ENCODE measurements around the gene LOC101059915.

LOC101059915 gene

DNA sequence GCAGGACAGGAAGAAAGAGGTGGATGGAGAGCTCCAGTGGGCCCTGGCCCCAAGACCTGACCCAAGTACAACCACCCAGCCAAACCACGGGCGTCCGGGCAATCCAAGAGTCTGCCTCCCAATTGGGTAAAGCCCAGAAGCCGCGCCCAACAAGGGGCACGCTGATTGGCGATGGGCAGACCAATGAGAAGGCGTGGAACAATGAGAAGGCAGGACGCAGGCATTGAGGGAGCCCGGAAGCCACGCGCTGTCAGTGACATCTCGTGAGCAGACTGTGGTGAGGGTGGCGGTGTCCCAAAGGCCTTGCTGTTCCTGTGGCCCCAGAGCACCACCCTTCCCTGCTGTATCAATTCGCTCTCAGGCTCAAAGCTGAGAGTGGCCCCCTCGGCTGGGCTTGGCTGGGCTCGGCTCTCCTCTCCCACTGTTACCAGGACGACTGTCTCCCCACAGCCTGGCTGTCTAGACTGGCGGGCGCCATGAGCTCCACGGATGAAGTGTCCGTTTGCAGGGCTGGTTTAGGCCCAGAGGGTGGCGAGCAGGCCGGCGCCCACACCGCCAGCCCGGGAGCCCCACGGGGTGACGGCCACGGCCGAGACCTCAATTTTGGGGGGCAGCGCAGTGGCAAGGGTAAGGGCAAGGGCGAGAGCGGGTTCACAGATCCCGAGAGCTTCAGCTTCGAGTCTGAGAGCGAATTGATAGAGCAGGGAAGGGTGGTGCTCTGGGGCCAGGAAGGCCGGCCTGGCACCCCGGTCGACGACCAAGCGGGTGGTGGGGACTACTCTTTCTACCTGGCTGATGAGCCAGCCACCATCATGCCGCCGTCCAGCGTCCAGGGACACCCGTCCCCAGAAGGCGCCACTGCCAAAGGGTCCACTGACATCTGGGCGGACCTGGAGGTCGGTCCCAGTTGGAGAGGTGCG, at the start of gene LOC101059915:
TSS of gene LOC101059915 (plus strand) at position 219 of the 920 bp plus-strand sequence.
- no peak for DNase-seq

DNA sequence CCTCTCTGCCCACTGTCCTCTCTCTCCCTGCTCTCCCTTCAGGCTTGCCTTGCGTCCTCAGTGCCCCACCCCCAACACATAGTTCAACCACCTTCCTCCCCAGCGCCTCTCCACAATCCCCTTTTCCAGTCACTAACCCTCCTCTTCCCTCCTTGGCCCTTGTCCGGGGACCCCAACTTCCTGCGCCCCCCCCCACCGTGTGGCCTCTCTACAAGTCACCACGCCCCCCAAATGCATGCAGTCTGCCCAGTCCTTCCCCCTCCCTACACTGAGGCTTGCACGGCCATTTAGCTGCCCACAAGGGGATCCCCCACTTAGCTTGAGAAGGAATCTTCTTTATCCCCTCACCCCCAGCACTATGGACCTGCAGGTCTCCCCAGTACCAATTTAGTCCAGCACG, 49.6 kb upstream of the LOC101059915 start:
- DNase-seq = no peak

- no peak for DNase-seq
These were observed 49.0 kb upstream of the LOC101059915 start, which contains the start of gene CXCR3 for GRCh38 chrX:71618303-71618721. CXCR3 (minus strand) TSS chrX:71618511; CDS start chrX:71618449, 62 bp downstream.

GRCh38 chrX:71618787-71619186, 48.6 kb upstream of the LOC101059915 start:
- no peak for DNase-seq

- no peak for DNase-seq
These were observed 48.2 kb upstream of the LOC101059915 start for GRCh38 chrX:71619193-71619592.

DNA sequence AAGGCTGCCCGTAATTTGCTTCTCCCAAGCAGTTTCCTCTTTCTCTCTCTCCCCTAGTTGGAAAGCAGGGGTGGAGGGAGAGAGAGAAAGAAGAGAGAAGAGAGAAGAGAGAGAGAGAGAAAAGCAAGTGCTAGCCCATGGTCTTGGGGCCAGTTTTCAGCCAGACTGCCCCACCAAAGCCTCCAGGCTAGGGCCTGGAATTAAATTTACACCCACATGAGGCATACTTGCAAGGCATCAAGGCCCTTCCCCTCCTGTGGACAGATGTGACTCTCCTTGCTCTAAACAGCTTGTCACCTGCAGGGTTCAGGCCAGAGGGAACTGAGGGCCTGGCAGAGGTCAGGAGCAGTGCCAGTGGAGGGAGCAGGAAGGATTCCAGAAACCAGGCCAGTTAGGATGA, 47.4 kb upstream of the LOC101059915 start:
- DNase-seq = no peak

DNA sequence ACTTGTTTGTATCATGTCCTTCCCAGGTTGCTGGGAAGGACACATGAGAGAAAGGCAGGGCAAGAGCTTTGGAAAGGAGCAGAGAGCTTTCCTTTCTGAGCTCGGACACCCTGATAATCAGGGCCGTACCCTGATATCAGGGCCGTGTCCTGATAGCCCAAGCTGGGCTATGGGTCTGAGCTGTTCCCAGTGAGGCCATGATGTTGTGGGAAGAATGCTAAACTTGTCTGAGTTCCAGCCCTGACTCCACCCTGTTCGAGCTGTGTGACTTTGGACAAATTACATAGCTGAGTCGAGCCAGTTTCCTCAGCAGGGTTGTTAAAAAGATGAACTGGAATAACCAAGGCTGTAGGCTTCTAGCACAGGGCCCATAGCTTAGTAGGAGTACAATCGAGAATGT, 45.7 kb upstream of the LOC101059915 start:
- DNase-seq = no peak

DNA sequence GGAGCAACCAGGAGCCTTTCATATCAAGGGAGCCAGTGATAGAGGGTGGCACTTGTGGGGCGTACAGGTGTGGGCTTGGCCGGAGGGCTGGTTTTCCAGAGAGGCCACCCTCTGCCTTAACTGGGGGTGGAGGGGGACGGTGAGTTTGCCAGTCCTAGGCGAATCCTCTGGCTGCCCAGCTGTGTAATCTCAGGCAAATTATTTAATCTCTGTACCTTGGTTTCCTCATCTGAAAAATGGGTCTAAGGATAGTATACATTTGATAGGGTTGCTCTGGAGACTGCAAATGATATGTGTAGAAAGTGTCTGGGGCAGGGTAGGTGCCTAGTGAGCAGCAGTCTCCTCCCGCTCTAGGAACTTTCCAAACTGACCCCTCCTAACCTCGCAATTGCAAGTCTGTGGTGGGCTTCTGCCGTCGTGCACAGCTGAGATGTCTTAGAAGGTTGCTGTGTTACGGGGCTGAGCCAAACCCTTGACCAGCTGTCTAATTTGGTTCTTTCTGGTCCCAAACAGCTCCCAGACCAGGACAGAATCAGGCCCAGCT, 45.2 kb upstream of the LOC101059915 start:
- DNase-seq = no peak

- DNase-seq = peak; percentile 64
These were observed 44.5 kb upstream of the LOC101059915 start for GRCh38 chrX:71622576-71623450.

- DNase-seq = no peak
These were observed 43.6 kb upstream of the LOC101059915 start for GRCh38 chrX:71623714-71624113.

GRCh38 chrX:71625471-71625870, 41.9 kb upstream of the LOC101059915 start:
- no peak for DNase-seq

DNA sequence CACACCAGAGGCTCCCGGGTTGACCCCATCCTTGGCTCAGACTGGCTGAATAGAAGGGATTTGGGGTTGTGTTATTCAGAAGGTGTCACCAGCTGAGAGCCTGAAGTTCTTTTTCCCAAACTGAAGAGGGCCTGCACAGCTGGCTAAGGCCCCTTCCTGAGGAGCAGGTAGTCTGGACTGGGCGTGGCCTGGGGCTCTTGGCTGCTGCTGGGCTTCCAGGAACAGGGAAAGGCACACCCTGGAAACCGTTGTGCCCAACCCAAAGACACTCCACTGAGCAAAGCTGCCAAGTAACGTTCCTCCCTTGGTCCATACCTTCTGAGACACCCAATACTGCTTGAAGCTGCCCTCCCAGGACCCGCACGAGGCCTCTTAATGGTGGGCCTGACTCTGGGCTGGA, 40.8 kb upstream of the LOC101059915 start:
- DNase-seq = no peak

DNA sequence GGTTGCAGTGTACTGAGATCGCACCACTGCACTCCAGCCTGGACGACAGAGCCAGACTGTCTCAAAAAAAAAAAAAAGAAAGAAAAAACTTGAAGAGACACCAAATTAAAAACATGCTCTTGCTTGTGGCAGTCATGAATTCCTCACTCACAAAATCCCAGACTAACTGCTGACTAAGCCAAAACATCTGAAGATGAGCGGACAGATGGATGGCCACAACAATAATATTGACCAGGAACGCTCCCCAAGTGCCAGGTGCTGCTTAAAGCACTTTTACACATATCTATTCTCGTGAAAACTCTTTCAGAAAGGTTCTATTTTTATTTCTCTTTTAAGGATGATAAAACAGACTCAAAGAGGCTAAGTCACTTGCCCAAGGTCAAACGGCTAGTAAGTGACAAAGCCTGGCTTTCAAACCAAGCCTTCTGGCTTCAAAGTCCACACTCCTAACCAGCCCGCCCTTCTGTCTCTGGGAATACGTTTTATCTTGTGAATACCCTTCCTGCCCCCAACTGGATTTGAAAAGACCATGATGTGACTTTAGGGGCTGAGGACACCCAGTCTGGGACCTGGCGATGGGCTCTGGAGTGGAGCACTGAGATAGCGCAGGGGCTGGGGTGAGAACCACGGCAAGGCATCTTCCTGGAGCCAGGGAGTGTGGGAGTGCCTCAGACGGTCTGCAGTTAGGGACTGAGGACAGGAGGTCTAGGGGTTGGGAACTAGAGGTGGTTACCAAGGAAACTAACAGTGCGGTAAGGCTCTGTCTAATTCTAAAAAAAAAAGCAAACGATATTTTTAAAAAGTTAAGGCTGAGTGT, 39.5 kb upstream of the LOC101059915 start:
- no peak for DNase-seq

- no peak for DNase-seq
These were observed 37.9 kb upstream of the LOC101059915 start for GRCh38 chrX:71629467-71629866.

DNA sequence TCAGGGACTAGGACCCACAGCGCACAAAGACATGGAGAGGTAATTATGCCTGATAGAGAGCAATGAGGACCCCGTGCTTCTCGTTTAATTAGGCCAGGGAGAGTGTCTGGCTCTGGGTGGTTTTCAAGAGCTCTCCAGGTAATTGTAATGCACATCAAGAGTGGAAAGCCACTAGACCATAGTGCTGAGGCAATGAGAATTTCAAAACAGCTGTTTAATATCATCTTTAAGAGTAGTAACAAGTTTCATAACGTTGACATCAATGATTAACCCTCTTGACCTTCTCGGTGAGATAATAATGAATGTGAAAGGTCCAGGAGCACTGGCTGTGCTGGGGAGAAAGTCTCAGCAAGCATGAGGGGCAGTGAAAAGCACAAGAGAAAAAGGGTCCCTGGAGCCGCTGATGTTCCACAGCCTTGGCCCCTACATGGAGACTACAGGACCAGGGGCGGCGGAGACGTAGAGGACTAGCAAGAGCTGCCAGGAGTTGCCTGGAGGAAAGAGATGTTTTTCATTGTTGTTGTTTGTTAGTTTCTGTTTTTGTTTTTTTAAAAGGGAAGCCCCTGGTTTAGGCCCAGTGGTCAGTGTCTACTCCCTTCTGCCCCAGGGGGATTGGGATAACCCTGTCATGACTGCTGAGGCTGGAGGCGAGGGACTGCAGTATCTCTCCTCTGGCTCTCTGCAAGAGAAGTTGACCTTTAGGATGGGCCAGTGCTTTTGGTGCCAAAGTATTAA, 34.3 kb upstream of the LOC101059915 start:
- DNase-seq = peak; percentile 37

- no peak for DNase-seq
These were observed 33.0 kb upstream of the LOC101059915 start for GRCh38 chrX:71634366-71634765.

- peak; percentile 39 for DNase-seq
These were observed 30.7 kb upstream of the LOC101059915 start for GRCh38 chrX:71636438-71637252.

DNA sequence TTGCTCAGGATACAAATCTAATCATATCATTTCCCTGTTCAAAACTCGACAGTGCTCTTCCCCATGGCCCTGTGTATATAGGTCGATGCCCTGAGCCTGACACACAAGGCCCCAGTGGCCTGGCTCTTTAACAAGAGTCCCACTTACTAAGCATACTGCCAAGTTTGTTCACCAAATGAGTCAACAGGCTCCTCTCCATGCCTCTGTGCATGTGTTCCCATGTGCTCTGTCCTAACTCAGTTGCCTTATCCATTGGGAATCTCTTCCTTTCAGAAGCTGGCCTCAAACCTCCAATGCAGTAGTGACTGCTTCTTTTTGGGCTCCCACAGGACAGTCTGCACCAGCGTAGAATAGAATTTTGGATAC, 30.1 kb upstream of the LOC101059915 start:
- DNase-seq = no peak

- no peak for DNase-seq
These were observed 29.5 kb upstream of the LOC101059915 start for GRCh38 chrX:71637848-71638247.

- no peak for DNase-seq
These were observed 28.9 kb upstream of the LOC101059915 start for GRCh38 chrX:71638409-71638808.

- DNase-seq = no peak
These were observed 27.3 kb upstream of the LOC101059915 start for GRCh38 chrX:71640002-71640401.

Data from NCI-H510A (cell line).